HG03575 (cell line): Measurements from ENCODE around the gene NIT2.
"Not testable (repeated sequence)": the region's sequence is repeated elsewhere in the genome, so short reads cannot be mapped to it uniquely, and the experiment has no call there.

ENCODE experiments used
- ATAC-seq: cut with Tn5 transposase; IDR thresholded peaks from one replicate; pipeline ENCODE4 v1.9.1; 2021; ENCODE audit not compliant: unreplicated experiment, insufficient number of reproducible peaks, low FRiP score; ENCODE audit errors: extremely low read depth

NIT2 gene

GRCh38 chr3:100333970-100334487 lies 528 bp upstream of the NIT2 start:
- ATAC-seq, result no peak

DNA sequence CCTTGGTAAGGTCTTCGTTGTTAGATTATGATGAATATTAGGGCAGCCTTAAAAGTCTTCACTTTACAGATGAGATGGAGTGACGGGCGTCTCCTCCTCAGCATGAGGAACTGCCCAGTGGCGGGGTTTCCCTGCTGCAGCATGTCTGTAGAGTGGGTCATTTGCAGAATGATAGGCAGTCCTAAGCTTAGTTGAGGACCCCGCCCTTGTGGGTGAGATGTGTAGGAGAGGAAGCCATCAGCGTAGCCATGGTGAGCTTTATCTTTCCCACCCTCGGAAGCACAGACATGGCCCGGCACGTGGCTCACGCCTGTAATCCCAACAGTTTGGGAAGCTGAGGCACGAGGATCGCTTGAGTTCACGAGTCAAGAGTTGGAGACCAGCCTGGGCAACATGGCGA lies 877 bp downstream of the NIT2 start:
- no peak for ATAC-seq

- ATAC-seq, result not testable (repeated sequence)
Measured at GRCh38 chr3:100336229-100336628, 1.7 kb downstream of the NIT2 start.

- no peak for ATAC-seq
Measured at GRCh38 chr3:100338911-100339310, 4.4 kb downstream of the NIT2 start.

DNA sequence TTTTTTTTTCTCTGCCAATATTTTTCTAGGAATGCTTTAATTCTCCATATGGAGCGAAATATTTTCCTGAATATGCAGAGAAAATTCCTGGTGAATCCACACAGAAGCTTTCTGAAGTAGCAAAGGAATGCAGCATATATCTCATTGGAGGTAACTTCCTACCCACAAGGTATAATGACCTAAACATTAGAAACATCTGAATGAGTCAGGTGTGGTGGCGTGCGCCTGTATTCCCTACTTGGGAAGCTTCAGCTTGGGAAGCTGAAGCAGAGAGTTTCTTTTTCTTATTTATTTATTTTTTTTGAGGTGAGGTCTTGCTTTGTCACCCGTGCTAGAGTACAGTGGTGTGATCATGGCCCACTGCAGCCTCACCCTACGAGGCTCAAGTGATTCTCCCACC lies 5.2 kb downstream of the NIT2 start:
- ATAC-seq, result no peak

GRCh38 chr3:100340527-100340926 lies 6.0 kb downstream of the NIT2 start:
- ATAC-seq, result no peak

DNA sequence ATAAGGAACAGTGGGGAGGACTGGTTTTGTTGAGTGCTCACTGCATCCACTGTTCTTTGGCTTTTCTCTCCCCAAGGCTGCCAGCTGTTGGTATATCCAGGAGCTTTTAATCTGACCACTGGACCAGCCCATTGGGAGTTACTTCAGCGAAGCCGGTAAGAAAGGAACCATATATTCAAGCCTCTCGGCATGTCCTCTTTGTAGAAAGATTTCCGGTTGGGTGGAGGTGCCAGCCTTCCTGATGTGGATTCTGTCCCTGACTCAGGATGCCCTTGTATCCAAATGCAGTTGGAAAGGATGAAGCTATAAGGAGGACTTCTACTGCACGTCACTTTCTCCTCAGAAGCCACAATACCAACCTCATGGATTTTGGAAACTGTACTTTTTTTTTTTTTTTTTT lies 14.2 kb downstream of the NIT2 start:
- no peak for ATAC-seq

- not testable (repeated sequence) for ATAC-seq
Measured at GRCh38 chr3:100351770-100352169, 17.2 kb downstream of the NIT2 start.

GRCh38 chr3:100352296-100353231 lies 18.0 kb downstream of the NIT2 start:
- no peak for ATAC-seq

DNA sequence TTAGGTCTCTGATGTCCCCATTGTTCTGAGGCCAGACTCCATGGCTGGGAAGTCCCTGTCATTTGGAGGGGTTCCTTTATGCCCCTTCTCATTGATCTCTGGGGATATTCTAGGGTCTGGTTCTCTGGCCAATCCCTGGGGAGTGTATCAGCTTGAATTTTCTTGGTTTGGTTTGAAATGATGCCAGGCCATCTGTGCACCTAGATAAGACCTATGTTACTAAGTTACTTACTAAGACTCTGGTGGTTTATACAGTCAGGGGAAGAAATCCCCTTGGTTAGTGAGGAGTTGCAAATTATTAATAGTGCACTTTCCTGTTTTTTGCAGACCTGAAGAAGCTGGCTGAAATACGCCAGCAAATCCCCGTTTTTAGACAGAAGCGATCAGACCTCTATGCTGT lies 20.3 kb downstream of the NIT2 start:
- ATAC-seq, result no peak

- ATAC-seq, result no peak
Measured at GRCh38 chr3:100358413-100358812, 23.9 kb downstream of the NIT2 start.

GRCh38 chr3:100359035-100359434 lies 24.5 kb downstream of the NIT2 start:
- no peak for ATAC-seq

DNA sequence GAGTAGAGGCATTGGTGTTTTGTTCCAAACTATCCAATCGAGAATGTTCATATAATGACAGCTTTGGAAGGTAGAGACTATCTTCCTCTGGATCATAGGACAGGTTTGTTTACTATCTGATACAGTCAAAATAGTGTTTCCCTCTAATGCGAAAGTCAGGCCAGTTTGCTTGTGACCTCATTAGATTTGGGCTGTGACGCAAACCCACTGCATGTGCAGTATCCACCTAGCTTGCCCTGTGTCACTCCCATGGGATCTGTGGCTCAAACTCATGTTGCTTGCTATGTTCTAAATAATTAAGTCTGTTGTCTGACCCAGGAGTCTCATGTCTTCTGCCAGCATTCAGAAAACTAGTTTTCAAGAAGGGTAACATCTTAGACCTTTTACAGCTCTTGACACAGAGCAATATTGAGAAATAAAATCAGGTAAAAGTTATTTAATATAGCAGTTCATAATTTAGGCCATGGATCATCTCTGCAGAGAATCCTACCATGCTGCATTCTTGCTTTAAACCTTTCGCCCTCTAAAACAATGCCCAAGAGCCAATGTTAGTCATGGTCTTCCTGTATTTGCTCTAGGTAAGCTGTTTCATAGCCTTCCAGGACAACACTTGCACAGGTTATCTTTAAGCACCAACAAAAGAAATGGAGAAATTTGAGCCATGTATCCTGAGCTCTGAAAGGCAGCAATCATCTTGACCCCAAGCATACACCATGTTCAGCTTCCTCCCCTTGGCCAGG lies 26.4 kb downstream of the NIT2 start:
- ATAC-seq, result no peak

DNA sequence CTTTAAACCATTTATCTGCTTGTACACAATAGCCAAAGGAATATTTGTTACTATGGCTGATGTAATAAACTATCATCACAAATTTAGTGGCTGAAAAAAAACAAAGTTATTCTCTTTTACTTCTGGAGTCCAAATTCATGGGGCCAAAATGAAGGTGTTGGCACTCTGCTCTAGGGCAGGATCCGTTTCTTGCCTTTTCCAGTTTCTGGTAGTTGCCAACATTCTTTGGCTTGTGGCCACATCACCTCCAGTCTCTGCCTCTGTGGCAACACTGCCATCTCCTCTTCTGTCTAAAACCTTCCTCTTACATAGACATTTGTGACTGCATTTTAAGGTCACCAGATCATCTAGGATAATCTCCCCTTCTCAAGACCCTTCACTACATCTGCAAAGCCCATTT lies 27.3 kb downstream of the NIT2 start:
- no peak for ATAC-seq

- ATAC-seq, result no peak
Measured at GRCh38 chr3:100364421-100364820, 29.9 kb downstream of the NIT2 start.

DNA sequence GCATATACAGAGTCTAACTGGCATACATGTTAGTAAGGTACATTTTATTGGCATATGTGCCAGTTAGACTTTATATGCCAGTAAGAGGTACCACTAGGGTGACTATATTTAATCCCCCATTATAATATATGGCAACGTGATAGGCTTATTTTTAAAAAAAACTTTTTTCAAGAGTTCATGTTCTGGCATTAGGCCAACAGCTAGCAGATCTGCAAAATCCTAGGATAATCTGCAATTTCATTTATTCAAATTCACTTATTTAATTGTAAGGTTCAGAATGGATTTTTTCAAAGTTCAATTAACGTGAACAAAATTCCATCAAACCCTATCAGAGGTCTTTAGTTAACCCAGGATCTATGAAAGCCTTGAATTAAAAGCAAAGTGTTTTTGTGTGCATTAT lies 31.9 kb downstream of the NIT2 start:
- ATAC-seq, result no peak

- no peak for ATAC-seq
Measured at GRCh38 chr3:100368441-100368840, 33.9 kb downstream of the NIT2 start.

GRCh38 chr3:100370756-100371155 lies 36.2 kb downstream of the NIT2 start:
- ATAC-seq, result no peak

GRCh38 chr3:100374521-100374920 lies 40.0 kb downstream of the NIT2 start:
- no peak for ATAC-seq

DNA sequence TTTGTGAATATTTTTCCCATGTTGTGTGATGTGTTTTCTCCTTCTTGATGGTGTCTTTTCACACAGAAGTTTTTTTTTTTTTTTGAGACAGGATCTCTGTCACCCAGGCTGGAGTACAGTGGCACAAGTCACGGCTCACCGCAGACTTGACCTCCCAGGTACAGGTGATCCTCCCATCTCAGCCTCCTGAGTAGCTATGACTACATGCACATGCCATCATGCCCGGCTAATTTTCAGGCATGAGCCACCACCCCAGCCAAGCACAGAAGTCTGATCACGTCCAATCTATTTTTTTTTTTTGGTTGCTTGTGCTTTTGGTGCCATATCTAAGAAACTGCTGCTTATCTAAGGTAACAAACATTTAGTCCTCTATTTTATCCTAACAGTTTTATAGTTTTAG lies 41.7 kb downstream of the NIT2 start:
- no peak for ATAC-seq
